Measurements from ENCODE around the gene ZNF638. TPM values are rescaled to one million over a fixed set of nuclear protein-coding genes. Genes with fewer than 3 reads are reported as not detected.

Gene ZNF638
- total and polyA plus RNA-seq, 2 of the 8 experiments (the other 6 are each of a cell fraction or from before 2014, with no cell fraction given): 45.3 to 143 TPM

DNA sequence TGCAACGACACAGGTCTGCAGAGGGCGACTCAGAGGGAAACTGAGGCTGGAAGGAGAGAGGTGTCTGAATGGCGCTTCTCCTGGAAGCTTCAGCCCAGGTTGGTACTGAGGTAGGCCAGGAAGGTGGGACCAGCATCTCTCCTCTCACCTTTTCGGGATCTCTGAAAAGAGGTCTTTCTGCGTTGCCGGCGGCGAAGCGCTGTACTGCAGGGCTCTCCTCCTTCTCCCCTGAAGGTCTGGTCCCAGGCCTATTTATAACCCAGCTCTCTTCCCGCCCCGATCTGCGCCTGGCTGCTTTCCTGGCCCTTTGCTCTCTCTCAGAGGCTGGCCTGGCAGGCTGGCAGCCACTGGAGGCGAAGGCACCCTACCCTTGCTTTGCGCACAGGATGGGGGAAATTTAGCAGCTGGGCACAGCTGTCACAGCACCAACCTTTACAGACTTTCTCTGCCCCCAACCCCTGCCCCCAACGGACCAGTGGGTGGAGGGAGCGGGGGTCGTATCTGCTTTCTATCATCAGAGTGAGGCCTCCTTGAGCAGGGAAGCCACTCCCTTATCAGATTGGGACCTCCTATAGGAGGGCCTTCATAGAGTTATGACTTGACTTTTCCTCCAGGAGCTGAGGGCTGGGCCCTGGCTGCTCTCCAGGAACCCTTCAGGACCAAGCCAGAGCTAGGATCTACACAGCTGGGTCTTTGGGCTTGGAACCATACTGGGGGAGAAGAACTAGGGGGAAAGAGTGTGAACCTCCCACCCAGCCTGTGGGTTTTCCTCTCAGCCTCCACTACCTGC is 122.8 kb downstream of the ZNF638 start (continued):
- no peak for TF ChIP-seq EP300 (IDR thresholded peaks at IDR 0.05; ENCODE audit: borderline replicate concordance in 1 of 2, low read depth in 2 of 2, low read length in 2 of 2)
- TF ChIP-seq, protein P1, sequence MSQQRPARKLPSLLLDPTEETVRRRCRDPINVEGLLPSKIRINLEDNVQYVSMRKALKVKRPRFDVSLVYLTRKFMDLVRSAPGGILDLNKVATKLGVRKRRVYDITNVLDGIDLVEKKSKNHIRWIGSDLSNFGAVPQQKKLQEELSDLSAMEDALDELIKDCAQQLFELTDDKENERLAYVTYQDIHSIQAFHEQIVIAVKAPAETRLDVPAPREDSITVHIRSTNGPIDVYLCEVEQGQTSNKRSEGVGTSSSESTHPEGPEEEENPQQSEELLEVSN (IDR thresholded peaks at IDR 0.05): no peak
- TF ChIP-seq EZH2 (IDR thresholded peaks at IDR 0.05; ENCODE audit: low read depth, low read length, severe bottlenecking): peak; percentile 25
- TF ChIP-seq, protein P2, sequence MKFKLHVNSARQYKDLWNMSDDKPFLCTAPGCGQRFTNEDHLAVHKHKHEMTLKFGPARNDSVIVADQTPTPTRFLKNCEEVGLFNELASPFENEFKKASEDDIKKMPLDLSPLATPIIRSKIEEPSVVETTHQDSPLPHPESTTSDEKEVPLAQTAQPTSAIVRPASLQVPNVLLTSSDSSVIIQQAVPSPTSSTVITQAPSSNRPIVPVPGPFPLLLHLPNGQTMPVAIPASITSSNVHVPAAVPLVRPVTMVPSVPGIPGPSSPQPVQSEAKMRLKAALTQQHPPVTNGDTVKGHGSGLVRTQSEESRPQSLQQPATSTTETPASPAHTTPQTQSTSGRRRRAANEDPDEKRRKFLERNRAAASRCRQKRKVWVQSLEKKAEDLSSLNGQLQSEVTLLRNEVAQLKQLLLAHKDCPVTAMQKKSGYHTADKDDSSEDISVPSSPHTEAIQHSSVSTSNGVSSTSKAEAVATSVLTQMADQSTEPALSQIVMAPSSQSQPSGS (IDR thresholded peaks at IDR 0.05; ENCODE audit: low read length): no peak
- TF ChIP-seq KDM5A (IDR thresholded peaks at IDR 0.05; ENCODE audit: low read length): no peak
- TF ChIP-seq YY1 (IDR thresholded peaks at IDR 0.05; ENCODE audit: low read depth, low read length): no peak

All from H1 (cell line).